PC-9 (cell line): Measurements from ENCODE around the gene GFRA1.

Source experiments
- CTCF ChIP-seq: fragments of 200-600 bp; sonication (generic); conservative IDR thresholded peaks from 2 replicates; pipeline ENCODE4 v1.6.1; 2017; ENCODE audit warnings: mixed run types, antibody characterized with exemption, mild to moderate bottlenecking, moderate library complexity
- EZH2 ChIP-seq: fragments of 200-600 bp; sonication (generic); IDR thresholded peaks from 2 replicates; pipeline ENCODE4 v1.8.0; 2017; ENCODE audit warnings: antibody characterized with exemption, low read depth

- TF ChIP-seq CTCF (no peak), EZH2 (no peak)
These were observed 131.2 kb downstream of the GFRA1 start for GRCh38 chr10:116141855-116142254.
